ENCODE results near the gene AGBL1. TPM values are rescaled to one million over a fixed set of nuclear protein-coding genes. Genes with fewer than 3 reads are reported as not detected.

The AGBL1 gene
- total RNA-seq, 1 experiment from 2014 or later: not detected

DNA sequence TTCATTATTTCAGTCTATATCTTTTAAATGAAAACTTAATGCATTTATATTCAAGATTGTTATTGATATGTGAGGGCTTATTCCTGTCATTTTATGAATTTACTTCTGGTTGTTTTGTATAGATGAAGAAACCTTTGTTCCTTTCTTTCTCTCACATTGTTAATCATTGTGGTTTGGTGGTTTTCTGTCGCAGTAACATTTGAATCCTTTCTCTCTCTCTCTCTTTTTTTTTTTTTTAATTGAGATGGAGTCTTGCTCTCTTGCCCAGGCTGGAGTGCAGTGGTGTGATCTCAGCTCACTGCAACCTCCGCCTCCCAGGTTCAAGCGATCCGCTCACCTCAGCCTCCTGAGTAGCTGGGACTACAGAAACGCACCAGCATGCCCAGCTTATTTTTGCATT, 22.1 kb downstream of the AGBL1 start:
- no peak overlapping the region for H3K4me3 Mint-ChIP-seq (ENCODE audit: unreplicated experiment)
- H3K27ac Mint-ChIP-seq (ENCODE audit: unreplicated experiment): no peak overlapping the region
- ChIA-PET POLR2A (no interaction called here), CTCF (no interaction called here)
- Histone ChIP-seq H3K27me3 (replicated peaks; ENCODE audit: control insufficient read depth, insufficient read depth, low read length) (no peaks in the 10 kb centered on the region), H3K4me3 (ENCODE audit: low read depth, low read length) (no peak overlapping the region), H3K9me3 (no peaks in the 10 kb centered on the region), H3K36me3 (ENCODE audit: control insufficient read depth, insufficient read depth, low read length) (no peaks in the 10 kb centered on the region), H3K4me1 (no peaks in the 10 kb centered on the region)
- intact Hi-C loops (cut with micrococcal nuclease; ENCODE audit: unreplicated experiment): no loop called here
- H3K9me3 Mint-ChIP-seq (ENCODE audit: unreplicated experiment): no peaks in the 10 kb centered on the region
- H3K27me3 Mint-ChIP-seq (ENCODE audit: insufficient read depth, unreplicated experiment): peaks cover 14% of the 10 kb centered on the region
- no peak for TF ChIP-seq CTCF (IDR thresholded peaks at IDR 0.05; ENCODE audit: insufficient read depth in 1 of 2, low read depth in 1 of 2, low read length in 1 of 2, severe bottlenecking in 1 of 2, unreplicated experiment in 1 of 2)
- no TSS peak for BruUV-seq (replicated peaks)
- no peaks in the 10 kb centered on the region for H3K36me3 Mint-ChIP-seq (ENCODE audit: insufficient read depth, unreplicated experiment)
- DNase-seq: no peak
- no peaks in the 10 kb centered on the region for H3K4me1 Mint-ChIP-seq (ENCODE audit: low read depth, unreplicated experiment)

DNA sequence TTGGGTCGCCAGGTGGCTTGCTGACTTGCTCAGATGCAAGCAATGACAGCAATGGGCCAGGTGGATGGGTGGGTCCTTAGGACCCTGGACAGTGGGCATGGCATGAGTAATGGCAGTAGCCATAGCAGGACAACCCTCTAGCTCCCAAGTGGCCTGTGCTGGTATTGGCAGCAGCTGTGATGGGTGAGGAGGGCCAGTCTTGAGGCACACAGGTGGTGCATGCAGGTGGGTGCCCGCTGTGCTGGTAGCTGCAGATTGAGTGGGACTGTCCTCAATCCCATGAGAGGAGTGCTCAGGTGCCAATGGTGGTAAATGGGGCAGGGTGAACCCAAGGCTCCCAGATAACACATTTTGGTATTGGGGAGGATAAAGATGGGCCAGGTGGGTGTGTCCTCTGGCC, 24.2 kb downstream of the AGBL1 start:
- Histone ChIP-seq H3K9me3 (no peaks in the 10 kb centered on the region), H3K4me1 (no peaks in the 10 kb centered on the region), H3K4me3 (ENCODE audit: low read depth, low read length) (no peak overlapping the region), H3K36me3 (ENCODE audit: control insufficient read depth, insufficient read depth, low read length) (no peaks in the 10 kb centered on the region), H3K27me3 (replicated peaks; ENCODE audit: control insufficient read depth, insufficient read depth, low read length) (no peaks in the 10 kb centered on the region)
- ChIA-PET POLR2A (no interaction called here), CTCF (no interaction called here)
- Mint-ChIP-seq H3K27me3 (ENCODE audit: insufficient read depth, unreplicated experiment) (peaks cover 14% of the 10 kb centered on the region), H3K4me3 (ENCODE audit: unreplicated experiment) (no peak overlapping the region), H3K4me1 (ENCODE audit: low read depth, unreplicated experiment) (no peaks in the 10 kb centered on the region), H3K9me3 (ENCODE audit: unreplicated experiment) (no peaks in the 10 kb centered on the region), H3K27ac (ENCODE audit: unreplicated experiment) (no peak overlapping the region), H3K36me3 (ENCODE audit: insufficient read depth, unreplicated experiment) (no peaks in the 10 kb centered on the region)
- no peak for TF ChIP-seq CTCF (IDR thresholded peaks at IDR 0.05; ENCODE audit: insufficient read depth in 1 of 2, low read depth in 1 of 2, low read length in 1 of 2, severe bottlenecking in 1 of 2, unreplicated experiment in 1 of 2)
- no peak for DNase-seq
- BruUV-seq (replicated peaks): no TSS peak
- intact Hi-C loops (cut with micrococcal nuclease; ENCODE audit: unreplicated experiment): no loop called here

DNA sequence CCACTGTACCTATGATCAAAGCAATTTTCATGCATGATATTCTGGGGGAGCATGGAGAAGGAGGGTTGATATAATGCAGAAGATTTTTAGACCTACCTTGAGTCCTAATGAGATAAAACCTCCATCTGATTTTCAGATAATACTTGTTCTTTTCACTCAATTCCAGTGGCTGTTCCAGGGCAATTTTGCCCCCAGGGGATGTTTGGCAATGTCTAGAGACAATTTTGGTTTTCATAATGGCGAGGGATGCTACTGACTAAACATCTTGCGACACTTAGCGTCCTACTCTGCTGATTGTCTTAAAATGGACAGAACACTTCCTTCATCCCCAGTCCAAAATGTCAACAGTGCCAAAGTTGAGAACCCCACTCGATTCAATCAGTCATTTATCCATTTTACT, 26.6 kb downstream of the AGBL1 start:
- Mint-ChIP-seq H3K9me3 (ENCODE audit: unreplicated experiment) (no peaks in the 10 kb centered on the region), H3K4me1 (ENCODE audit: low read depth, unreplicated experiment) (no peaks in the 10 kb centered on the region), H3K27ac (ENCODE audit: unreplicated experiment) (no peak overlapping the region), H3K27me3 (ENCODE audit: insufficient read depth, unreplicated experiment) (peaks cover 14% of the 10 kb centered on the region), H3K36me3 (ENCODE audit: insufficient read depth, unreplicated experiment) (no peaks in the 10 kb centered on the region), H3K4me3 (ENCODE audit: unreplicated experiment) (no peak overlapping the region)
- no peaks in the 10 kb centered on the region for H3K4me1 ChIP-seq
- H3K36me3 ChIP-seq (ENCODE audit: control insufficient read depth, insufficient read depth, low read length): no peaks in the 10 kb centered on the region
- no peaks in the 10 kb centered on the region for H3K9me3 ChIP-seq
- DNase-seq: no peak
- no peaks in the 10 kb centered on the region for H3K27me3 ChIP-seq (replicated peaks; ENCODE audit: control insufficient read depth, insufficient read depth, low read length)
- no TSS peak for BruUV-seq (replicated peaks)
- ChIA-PET POLR2A (no interaction called here), CTCF (no interaction called here)
- no peak overlapping the region for H3K4me3 ChIP-seq (ENCODE audit: low read depth, low read length)
- TF ChIP-seq CTCF (IDR thresholded peaks at IDR 0.05; ENCODE audit: insufficient read depth in 1 of 2, low read depth in 1 of 2, low read length in 1 of 2, severe bottlenecking in 1 of 2, unreplicated experiment in 1 of 2): no peak
- intact Hi-C loops (cut with micrococcal nuclease; ENCODE audit: unreplicated experiment): no loop called here
